ENCODE results near the gene BRD9.

GRCh38 chr5:912280-913091, 19.9 kb upstream of the BRD9 start:
- no peak for TF ChIP-seq CTCF (IDR thresholded peaks at IDR 0.05)
- no peak for TF ChIP-seq POLR2A (IDR thresholded peaks at IDR 0.05)

All from gastroesophageal sphincter (tissue), 3 donors.